K562 (cell line): Measurements from ENCODE around the gene LGALS3BP. TPM values are rescaled to one million over a fixed set of nuclear protein-coding genes. Genes with fewer than 3 reads are reported as not detected.

Source experiments
- CTCF ChIP-seq, 3 experiments: IDR thresholded peaks in 2 of 3; conservative IDR thresholded peaks in 1 of 3; 2 replicates each; pipeline ENCODE4 v1.5.1; 2011 to 2012; ENCODE audit warnings: low read length in 3 of 3, mild to moderate bottlenecking in 3 of 3, control low read depth in 2 of 3, improper control_type of control experiment in 1 of 3, inconsistent platforms in 1 of 3, low read depth in 1 of 3, mixed read lengths in 1 of 3, moderate library complexity in 1 of 3; ENCODE audit not compliant: insufficient read depth in 2 of 3
- DEAF1 ChIP-seq: fragments of 450-650 bp; formaldehyde crosslinking; IDR thresholded peaks from 2 replicates; pipeline ENCODE4 v1.4.0; 2020; ENCODE audit warnings: mild to moderate bottlenecking, moderate library complexity
- EP300 ChIP-seq: IDR thresholded peaks from 2 replicates; pipeline ENCODE4 v1.6.1; 2012; ENCODE audit warnings: low read length, improper control_type of control experiment
- JUN ChIP-seq, 2 experiments: sonication (generic) in 1 of 2; formaldehyde crosslinking in 1 of 2; IDR thresholded peaks; 2 replicates each; pipeline versions ENCODE4 v1.6.1 to v1.8.0; 2012 to 2022; ENCODE audit warnings: borderline replicate concordance in 2 of 2, mild to moderate bottlenecking in 2 of 2, improper control_type of control experiment in 1 of 2, low read depth in 1 of 2, low read length in 1 of 2, missing genetic modification reagents in 1 of 2
- MAFF ChIP-seq: IDR thresholded peaks from 2 replicates; pipeline ENCODE4 v1.6.1; 2012; ENCODE audit warnings: low read length, improper control_type of control experiment
- RAD21 ChIP-seq, 2 experiments: fragments of 250-450 bp in 1 of 2; fragments of 450-650 bp in 1 of 2; sonication (Bioruptor Pico) in 1 of 2; formaldehyde crosslinking in 1 of 2; IDR thresholded peaks in 1 of 2; conservative IDR thresholded peaks in 1 of 2; 2 replicates each; pipeline versions ENCODE4 v1.4.0 to v1.8.0; 2020 to 2022; ENCODE audit warnings: mild to moderate bottlenecking in 2 of 2, moderate library complexity in 1 of 2
- SMC3 ChIP-seq: conservative IDR thresholded peaks from 2 replicates; pipeline ENCODE4 v1.6.1; 2011; ENCODE audit warnings: low read depth, low read length, improper control_type of control experiment; ENCODE audit not compliant: insufficient read depth
- ZBTB40 ChIP-seq, 2 experiments: fragments of 450-650 bp in 1 of 2; sonication (generic) in 1 of 2; formaldehyde crosslinking in 1 of 2; IDR thresholded peaks; 2 replicates each; pipeline versions ENCODE4 v1.7.1 to v1.9.0; 2016 to 2022; ENCODE audit warnings: inconsistent platforms in 1 of 2, mild to moderate bottlenecking in 1 of 2, missing genetic modification reagents in 1 of 2
- ZNF174 ChIP-seq: fragments of 250-450 bp; sonication (Bioruptor Pico); IDR thresholded peaks from 2 replicates; pipeline ENCODE4 v1.4.0; 2020; ENCODE audit warnings: mild to moderate bottlenecking
- ZNF24 ChIP-seq: fragments of 450-650 bp; IDR thresholded peaks from 2 replicates; pipeline ENCODE4 v1.6.1; 2016
- polyA plus RNA-seq, 8 experiments: library from polyadenylated mRNA; depleted of rRNA in 4 of 8; stranded (reverse) in 5 of 8; unstranded in 3 of 8; fragments of >200 nt; fragmentation: Nextera tagmentation in 2 of 8; fragmentation: Illumina TruSeq in 1 of 8; extraction: Ambion mirVana in 2 of 8; extraction: Trizol in 1 of 8; gene quantifications; 2 replicates each; pipeline versions ENCODE4 v1.2.1 to v1.2.3, GENCODE V29; 2011 to 2014; ENCODE audit warnings: inconsistent platforms in 1 of 8, missing spikeins in 1 of 8
- total RNA-seq, 7 experiments: library from RNA; depleted of rRNA in 6 of 7; stranded (reverse); fragments of >200 nt in 6 of 7; fragmentation: Illumina TruSeq in 2 of 7; extraction: Trizol in 2 of 7; gene quantifications; 2 replicates each; pipeline versions ENCODE4 v1.2.1 to v1.2.3, GENCODE V29; 2011 to 2021; ENCODE audit warnings: low replicate concordance in 1 of 7

LGALS3BP gene
- total and polyA plus RNA-seq, 9 of the 15 experiments (the other 6 are each of a cell fraction or from before 2014, with no cell fraction given): 0.39 to 5.3 (median 3.2) TPM

- TF ChIP-seq ZBTB40 (IDR thresholded peaks at IDR 0.05): no peak
- no peak for TF ChIP-seq ZBTB40 (CRISPR knock-in tag; IDR thresholded peaks at IDR 0.05)
- TF ChIP-seq ZNF174: no peak
- TF ChIP-seq MAFF: 0 out of 2 replicates have a peak, but pooled peaks have one; percentile 4
- TF ChIP-seq SMC3: peak; percentile 22; the same call in 1 of the 2 replicates
- peak; percentile 57 to 84 (median 73); a peak in 5 of 6 replicates for TF ChIP-seq CTCF (IDR thresholded peaks at IDR 0.05 in 2 of 3, conservative IDR thresholded peaks at IDR 0.05 in 1 of 3; ENCODE audit: insufficient read depth in 2 of 3, low read depth in 1 of 3, low read length in 3 of 3)
- peak; percentile 59 to 75 for TF ChIP-seq RAD21 (CRISPR knock-in tag; conservative IDR thresholded peaks at IDR 0.05 in 1 of 2, IDR thresholded peaks at IDR 0.05 in 1 of 2)
- peak; percentile 98 for TF ChIP-seq ZNF24
- TF ChIP-seq DEAF1 (CRISPR knock-in tag): peak; percentile 32; the same call in 1 of the 2 replicates
- 0 out of 2 replicates have a peak, but pooled peaks have one; percentile 16 for TF ChIP-seq EP300
- TF ChIP-seq JUN (IDR thresholded peaks at IDR 0.05; ENCODE audit: borderline replicate concordance, low read depth, low read length): no peak
- no peak for TF ChIP-seq JUN (CRISPR knock-in tag; IDR thresholded peaks at IDR 0.05; ENCODE audit: borderline replicate concordance)
Measured at GRCh38 chr17:79019632-79020584, 40.2 kb upstream of the LGALS3BP start (continued).
